Endothelial cell of umbilical vein (primary cell): ENCODE measurements around the gene GPR137B. TPM values are rescaled to one million over a fixed set of nuclear protein-coding genes. Genes with fewer than 3 reads are reported as not detected.

Experiments used
- BruUV-seq: library from RNA; stranded (reverse); fragments of 400-500 nt; replicated peaks from 2 replicates; lab custom pipeline; 2021; lab: Mats Ljungman, UMichigan
- CTCF ChIA-PET: fragments of 300-600, 350-600 bp; sonication (Branson Sonifier 250); formaldehyde crosslinking; loops from one replicate; lab custom pipeline; 2021; ENCODE audit warnings: antibody characterized with exemption, inconsistent platforms; lab: Charles Lee
- POLR2A ChIA-PET: fragments of 300-600, 350-600 bp; sonication (Branson Sonifier 250); formaldehyde crosslinking; loops from one replicate; lab custom pipeline; 2021; ENCODE audit warnings: antibody characterized with exemption, inconsistent platforms; lab: Charles Lee
- DNase-seq: peaks from one replicate; pipeline ENCODE4 v3.0.0-alpha.2; 2011; ENCODE audit warnings: low read depth, low spot score
- FAIRE-seq: peaks from 2 replicates; lab custom pipeline; 2011; peaks lifted over from hg19 to GRCh38; lab: Jason Lieb, UNC
- H2AFZ ChIP-seq: 2 replicates; pipeline ENCODE4 v1.6.0; 2012; ENCODE audit warnings: low read depth, low read length, control low read depth, inconsistent platforms
- H3K27ac ChIP-seq: 2 replicates; pipeline ENCODE4 v1.5.1; 2011; ENCODE audit warnings: low read depth, mild to moderate bottlenecking, control low read depth, low read length, moderate library complexity; ENCODE audit not compliant: insufficient read depth
- H3K27me3 ChIP-seq, 2 experiments: 2 replicates each; pipeline versions ENCODE4 v1.6.0 to v1.6.1; 2011; ENCODE audit warnings: low read length in 2 of 2, mixed read lengths in 1 of 2; ENCODE audit not compliant: control insufficient read depth in 2 of 2, insufficient read depth in 2 of 2
- H3K36me3 ChIP-seq, 2 experiments: 2 replicates in 1 of 2; 3 replicates in 1 of 2; pipeline ENCODE4 v1.5.1; 2011; ENCODE audit warnings: low read length in 2 of 2, mild to moderate bottlenecking in 1 of 2, moderate library complexity in 1 of 2; ENCODE audit not compliant: control insufficient read depth in 2 of 2, insufficient read depth in 2 of 2; ENCODE audit errors: extremely low read depth in 1 of 2
- H3K4me1 ChIP-seq: 3 replicates; pipeline ENCODE4 v1.5.1; 2011; ENCODE audit warnings: mild to moderate bottlenecking, low read length; ENCODE audit not compliant: control insufficient read depth, insufficient read depth; ENCODE audit errors: extremely low read depth
- H3K4me2 ChIP-seq: 2 replicates; pipeline ENCODE4 v1.6.1; 2011; ENCODE audit warnings: low read length, control low read depth, mixed read lengths; ENCODE audit not compliant: insufficient read depth
- H3K4me3 ChIP-seq, 3 experiments: fragments of 200-600 bp in 1 of 3; sonication (generic), shearing (Covaris generic) in 1 of 3; replicated peaks in 1 of 3; 2 replicates each; pipeline ENCODE4 v1.5.1; 2011 to 2016; ENCODE audit warnings: control low read depth in 3 of 3, low read length in 3 of 3, mild to moderate bottlenecking in 2 of 3, inconsistent platforms in 1 of 3, low read depth in 1 of 3, moderate library complexity in 1 of 3; ENCODE audit not compliant: insufficient read depth in 1 of 3
- H3K79me2 ChIP-seq: 2 replicates; pipeline ENCODE4 v1.6.0; 2012; ENCODE audit warnings: low read length, inconsistent platforms; ENCODE audit not compliant: control insufficient read depth, insufficient read depth
- H3K9ac ChIP-seq: replicated peaks from 2 replicates; pipeline ENCODE3; 2011; ENCODE audit warnings: low read length, control low read depth; ENCODE audit not compliant: insufficient read depth; ENCODE audit errors: extremely low read depth
- H3K9me1 ChIP-seq: replicated peaks from 3 replicates; pipeline ENCODE4 v1.6.0; 2011; ENCODE audit warnings: mild to moderate bottlenecking, low read length; ENCODE audit not compliant: control insufficient read depth, insufficient read depth; ENCODE audit errors: extremely low read depth
- H3K9me3 ChIP-seq: replicated peaks from 2 replicates; pipeline ENCODE4 v1.5.1; 2012; ENCODE audit warnings: low read length, inconsistent platforms; ENCODE audit not compliant: control insufficient read depth, insufficient read depth
- H4K20me1 ChIP-seq: replicated peaks from 2 replicates; pipeline ENCODE3; 2011; ENCODE audit warnings: mild to moderate bottlenecking, low read length; ENCODE audit not compliant: control insufficient read depth, insufficient read depth; ENCODE audit errors: extremely low read depth
- CTCF ChIP-seq, 2 donors: IDR thresholded peaks; 1 replicate in 1 of 2; 2 replicates in 1 of 2; pipeline ENCODE4 v1.5.1; 2011; ENCODE audit warnings: low read length in 2 of 2, mild to moderate bottlenecking in 2 of 2, moderate library complexity in 2 of 2, control low read depth in 1 of 2, inconsistent platforms in 1 of 2, low read depth in 1 of 2; ENCODE audit not compliant: insufficient read depth in 1 of 2; ENCODE audit errors: extremely low read depth in 1 of 2
- EZH2 ChIP-seq: IDR thresholded peaks from 2 replicates; pipeline ENCODE4 v1.6.1; 2012; ENCODE audit warnings: borderline replicate concordance, low read depth, mild to moderate bottlenecking, moderate library complexity, low read length, inconsistent platforms; ENCODE audit not compliant: severe bottlenecking
- FOS ChIP-seq: IDR thresholded peaks from 2 replicates; pipeline ENCODE4 v1.6.1; 2011; ENCODE audit warnings: mild to moderate bottlenecking, low read length, moderate library complexity, borderline replicate concordance; ENCODE audit not compliant: insufficient read depth
- GATA2 ChIP-seq: IDR thresholded peaks from 2 replicates; pipeline ENCODE4 v1.7.0; 2011; ENCODE audit warnings: low read depth, mild to moderate bottlenecking, moderate library complexity, mixed read lengths, low read length; ENCODE audit not compliant: insufficient read length, insufficient read depth
- JUN ChIP-seq: IDR thresholded peaks from 2 replicates; pipeline ENCODE4 v1.6.1; 2011; ENCODE audit warnings: borderline replicate concordance, low read depth; ENCODE audit not compliant: insufficient read length, insufficient read depth
- MYC ChIP-seq: IDR thresholded peaks from one replicate; pipeline ENCODE4 v1.6.1; 2011; ENCODE audit warnings: mild to moderate bottlenecking, low read depth, low read length
- POLR2A ChIP-seq: IDR thresholded peaks from 2 replicates; pipeline ENCODE4 v1.6.1; 2012; ENCODE audit warnings: low read depth, mild to moderate bottlenecking, control low read depth, low read length
- POLR2AphosphoS5 ChIP-seq: IDR thresholded peaks from 2 replicates; pipeline ENCODE4 v1.6.1; 2012; ENCODE audit warnings: low read depth, mild to moderate bottlenecking, control low read depth, low read length, moderate library complexity; ENCODE audit not compliant: insufficient read depth
- dilution Hi-C: fragments of 300-500 bp; cut with MboI; formaldehyde crosslinking; loops from one replicate; pipeline ENCODE4 v1.15.0; 2019; ENCODE audit warnings: low sequenced_read_pairs; ENCODE audit not compliant: extremely low pct_ligation_motif_present
- intact Hi-C: fragments of 100-400 bp; cut with micrococcal nuclease; formaldehyde crosslinking; loops from one replicate; pipeline ENCODE4 v1.10.0; 2022
- polyA plus RNA-seq, 4 experiments: library from polyadenylated mRNA; depleted of rRNA in 3 of 4; stranded (reverse) in 3 of 4; unstranded in 1 of 4; fragments of >200 nt; gene quantifications; 2 replicates each; pipeline versions ENCODE4 v1.2.1 to v1.2.3, GENCODE V29; 2011 to 2012; ENCODE audit warnings: missing spikeins in 1 of 4
- total RNA-seq: library from RNA; stranded (reverse); gene quantifications from 2 replicates; pipeline ENCODE4 v1.2.3, GENCODE V29; 2021
- TF ChIP-seq, protein P1 (sequence below): IDR thresholded peaks from 2 replicates; pipeline ENCODE4 v1.6.1; 2011; ENCODE audit not compliant: insufficient read depth, insufficient read length

Gene GPR137B
- total and polyA plus RNA-seq, 2 donors (not counting 3 experiments of a cell fraction or from before 2014, with no cell fraction given): 7.8 to 11.9 TPM

DNA sequence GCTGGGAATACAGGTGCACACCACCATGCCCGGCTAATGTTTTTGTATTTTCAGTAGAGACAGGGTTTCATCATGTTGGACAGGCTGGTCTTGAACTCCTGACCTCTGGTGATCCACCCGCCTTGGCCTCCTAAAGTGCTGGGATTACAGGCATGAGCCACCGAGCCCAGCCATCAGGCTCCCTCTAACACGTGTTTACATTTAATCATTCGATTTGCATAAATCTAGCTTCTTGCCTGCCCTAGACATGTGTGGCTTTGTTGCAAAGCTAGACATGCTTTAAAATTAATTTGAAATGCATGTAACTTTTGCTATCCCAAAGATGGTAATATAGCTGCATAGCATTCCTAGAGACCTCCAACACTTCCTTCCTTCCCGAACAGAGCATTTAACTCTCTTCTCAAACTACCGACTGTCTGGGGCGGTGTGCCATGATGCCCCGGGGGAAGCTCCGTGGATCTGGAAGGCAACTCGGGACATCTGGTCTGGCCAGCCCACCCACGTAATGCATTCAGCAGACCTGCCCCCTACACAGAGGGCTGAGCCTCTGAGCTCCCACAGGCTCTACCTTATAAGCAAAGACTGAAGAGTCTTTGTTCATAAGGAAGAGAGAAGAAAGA, 42.9 kb upstream of the GPR137B start:
- ChIA-PET POLR2A (interaction anchor here (0.7 kb wide), 1 partner anchor 45 kb away, joined by 7 read pairs; no protein-coding TSS in a partner anchor), CTCF (interaction anchor here (0.6 to 0.9 kb wide), 2 partner anchors 127 to 647 kb away, joined by 3 to 4 read pairs; no protein-coding TSS in a partner anchor)
- H2AFZ ChIP-seq: no peak overlapping the region
- no peaks in the 10 kb centered on the region for H3K9me1 ChIP-seq
- no peak overlapping the region for H3K4me2 ChIP-seq
- intact Hi-C loops: no loop called here
- dilution Hi-C loops: no loop called here
- no peaks in the 10 kb centered on the region for H3K4me1 ChIP-seq
- FAIRE-seq (no peak), DNase-seq (no peak)
- H3K4me3 ChIP-seq: no peak overlapping the region
- no peaks in the 10 kb centered on the region for H3K9me3 ChIP-seq
- TF ChIP-seq EZH2: no peak
- no peak for TF ChIP-seq GATA2
- TF ChIP-seq JUN: no peak
- no peak for TF ChIP-seq POLR2AphosphoS5
- TF ChIP-seq, protein P1, sequence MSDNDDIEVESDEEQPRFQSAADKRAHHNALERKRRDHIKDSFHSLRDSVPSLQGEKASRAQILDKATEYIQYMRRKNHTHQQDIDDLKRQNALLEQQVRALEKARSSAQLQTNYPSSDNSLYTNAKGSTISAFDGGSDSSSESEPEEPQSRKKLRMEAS: no peak
- TF ChIP-seq MYC: no peak
- no peak for TF ChIP-seq POLR2A
- TF ChIP-seq FOS: no peak
- no peak for TF ChIP-seq CTCF (IDR thresholded peaks at IDR 0.05; ENCODE audit: extremely low read depth in 1 of 2, insufficient read depth in 1 of 2, low read depth in 1 of 2, low read length in 2 of 2)
- BruUV-seq: no TSS peak
- H3K27ac ChIP-seq: no peak overlapping the region
- H3K36me3 ChIP-seq: no peaks in the 10 kb centered on the region
- H3K79me2 ChIP-seq: no peaks in the 10 kb centered on the region
- H3K27me3 ChIP-seq: no peaks in the 10 kb centered on the region
- H3K9ac ChIP-seq: no peak overlapping the region
- H4K20me1 ChIP-seq: no peaks in the 10 kb centered on the region
